GM23338 (cell line): Measurements from ENCODE around the gene DIP2B. TPM values are rescaled to one million over a fixed set of nuclear protein-coding genes. Genes with fewer than 3 reads are reported as not detected.

ENCODE experiments used
- ATAC-seq: fragments of 200-7000 bp; cut with Tn5 transposase; 3 replicates; pipeline ENCODE4 v1.9.1; 2020
- DNase-seq: peaks from one replicate; pipeline ENCODE4 v3.0.0-alpha.2; 2015; ENCODE audit warnings: low spot score
- H2AFZ ChIP-seq: fragments of 200-600 bp; sonication (generic); 2 replicates; pipeline ENCODE4 v1.8.0; 2016; ENCODE audit warnings: antibody characterized with exemption, mild to moderate bottlenecking, moderate library complexity
- H3F3A ChIP-seq: fragments of 200-600 bp; sonication (generic); replicated peaks from 2 replicates; pipeline ENCODE4 v1.8.0; 2017; ENCODE audit warnings: antibody characterized with exemption, mixed run types, low read depth
- H3K27ac ChIP-seq: fragments of 200-600 bp; sonication (generic); 2 replicates; pipeline ENCODE4 v1.6.1; 2016; ENCODE audit warnings: low read depth
- H3K27me3 ChIP-seq: fragments of 200-600 bp; sonication (generic); 2 replicates; pipeline ENCODE4 v1.8.0; 2016; ENCODE audit warnings: mild to moderate bottlenecking, mixed run types, moderate library complexity; ENCODE audit not compliant: insufficient read depth
- H3K36me3 ChIP-seq: fragments of 200-600 bp; sonication (generic); 2 replicates; pipeline ENCODE4 v1.8.0; 2016; ENCODE audit warnings: mild to moderate bottlenecking; ENCODE audit not compliant: insufficient read depth
- H3K4me1 ChIP-seq: fragments of 200-600 bp; sonication (generic); 2 replicates; pipeline ENCODE4 v1.8.0; 2016; ENCODE audit warnings: mild to moderate bottlenecking, moderate library complexity; ENCODE audit not compliant: insufficient read depth
- H3K4me2 ChIP-seq: fragments of 200-600 bp; sonication (generic); 2 replicates; pipeline ENCODE4 v1.7.1; 2017; ENCODE audit warnings: mixed run types
- H3K4me3 ChIP-seq: fragments of 200-600 bp; sonication (generic); 2 replicates; pipeline ENCODE4 v1.6.1; 2016; ENCODE audit warnings: mixed run types
- H3K79me2 ChIP-seq: fragments of 200-600 bp; sonication (generic); replicated peaks from 2 replicates; pipeline ENCODE4 v1.8.0; 2017; ENCODE audit warnings: mild to moderate bottlenecking; ENCODE audit not compliant: insufficient read depth
- H3K9me2 ChIP-seq: fragments of 200-600 bp; sonication (generic); 2 replicates; pipeline ENCODE4 v1.8.0; 2017; ENCODE audit not compliant: insufficient read depth
- H4K20me1 ChIP-seq: fragments of 200-600 bp; sonication (generic); replicated peaks from 2 replicates; pipeline ENCODE4 v1.8.0; 2017; ENCODE audit warnings: mild to moderate bottlenecking; ENCODE audit not compliant: insufficient read depth
- H3K27ac Mint-ChIP-seq: 2 replicates; pipeline ENCODE4 v1.8.0; 2020; ENCODE audit warnings: inconsistent platforms, mild to moderate bottlenecking, moderate library complexity, mixed read lengths
- H3K27me3 Mint-ChIP-seq: 3 replicates; pipeline ENCODE4 v1.8.0; 2022; ENCODE audit warnings: low read depth, mild to moderate bottlenecking, moderate library complexity, mixed read lengths, inconsistent platforms; ENCODE audit not compliant: insufficient read depth, poor library complexity
- H3K36me3 Mint-ChIP-seq: 3 replicates; pipeline ENCODE4 v1.8.0; 2021; ENCODE audit warnings: low read depth, mild to moderate bottlenecking, inconsistent platforms, moderate library complexity, mixed read lengths
- H3K4me1 Mint-ChIP-seq: 3 replicates; pipeline ENCODE4 v1.8.0; 2020; ENCODE audit warnings: mild to moderate bottlenecking, inconsistent platforms, mixed read lengths
- H3K4me3 Mint-ChIP-seq: 3 replicates; pipeline ENCODE4 v1.8.0; 2021; ENCODE audit warnings: moderate library complexity, mild to moderate bottlenecking, inconsistent platforms, mixed read lengths
- H3K9me3 Mint-ChIP-seq: 3 replicates; pipeline ENCODE4 v1.8.0; 2020; ENCODE audit warnings: moderate library complexity, mild to moderate bottlenecking, inconsistent platforms, mixed read lengths
- CREB1 ChIP-seq: fragments of 250-450 bp; sonication (Bioruptor Pico); IDR thresholded peaks from 2 replicates; pipeline ENCODE4 v1.5.0; 2020; ENCODE audit warnings: low read depth, mild to moderate bottlenecking, moderate library complexity
- EZH2phosphoT487 ChIP-seq: fragments of 200-600 bp; sonication (generic); IDR thresholded peaks from one replicate; pipeline ENCODE4 v1.8.1; 2018; ENCODE audit warnings: antibody characterized with exemption; ENCODE audit not compliant: unreplicated experiment
- JUNB ChIP-seq: IDR thresholded peaks from one replicate; pipeline ENCODE4 v1.6.1; 2016; ENCODE audit warnings: antibody characterized with exemption; ENCODE audit not compliant: unreplicated experiment
- NANOG ChIP-seq: IDR thresholded peaks from 2 replicates; pipeline ENCODE4 v1.6.1; 2016; ENCODE audit warnings: antibody characterized with exemption, borderline replicate concordance
- STAT1 ChIP-seq: IDR thresholded peaks from one replicate; pipeline ENCODE4 v1.6.1; 2016; ENCODE audit warnings: antibody characterized with exemption; ENCODE audit not compliant: unreplicated experiment
- ZNF114 ChIP-seq: fragments of 250-450 bp; sonication (Bioruptor Pico); IDR thresholded peaks from 2 replicates; pipeline ENCODE4 v1.5.0; 2020; ENCODE audit warnings: mild to moderate bottlenecking, moderate library complexity
- ZNF331 ChIP-seq: fragments of 250-450 bp; sonication (Bioruptor Pico); IDR thresholded peaks from 2 replicates; pipeline ENCODE4 v1.5.0; 2020; ENCODE audit warnings: low read depth, mild to moderate bottlenecking, moderate library complexity
- polyA plus RNA-seq: library from polyadenylated mRNA; unstranded; fragments of >200 nt; fragmentation: Nextera tagmentation; extraction: Ambion mirVana; gene quantifications from 2 replicates; pipeline ENCODE4 v1.2.1, GENCODE V29; 2016
- total RNA-seq: library from RNA; depleted of rRNA; stranded (reverse); fragments of >200 nt; shearing (Covaris generic); gene quantifications from 2 replicates; pipeline ENCODE4 v1.2.3, GENCODE V29; 2014
- TF ChIP-seq, protein P1 (sequence below): IDR thresholded peaks from 2 replicates; pipeline ENCODE4 v1.6.1; 2016; ENCODE audit warnings: antibody characterized with exemption
- TF ChIP-seq, protein P2 (sequence below): fragments of 250-450 bp; sonication (Bioruptor Pico); IDR thresholded peaks from 2 replicates; pipeline ENCODE4 v1.5.0; 2020; ENCODE audit warnings: mild to moderate bottlenecking, moderate library complexity
- TF ChIP-seq, protein P3 (sequence below), 2 experiments: fragments of 200-600 bp in 1 of 2; sonication (generic) in 1 of 2; conservative IDR thresholded peaks; 2 replicates each; pipeline versions ENCODE4 v1.5.1 to v1.6.1; 2016 to 2017; ENCODE audit warnings: antibody characterized with exemption in 2 of 2, low read depth in 2 of 2, mild to moderate bottlenecking in 2 of 2, moderate library complexity in 1 of 2
- TF ChIP-seq, protein P4 (sequence below): IDR thresholded peaks from one replicate; pipeline ENCODE4 v1.6.1; 2018; ENCODE audit warnings: antibody characterized with exemption; ENCODE audit not compliant: unreplicated experiment

DIP2B gene
- total and polyA plus RNA-seq, 2 experiments from 2014 or later = 8.0 to 36.4 TPM

DNA sequence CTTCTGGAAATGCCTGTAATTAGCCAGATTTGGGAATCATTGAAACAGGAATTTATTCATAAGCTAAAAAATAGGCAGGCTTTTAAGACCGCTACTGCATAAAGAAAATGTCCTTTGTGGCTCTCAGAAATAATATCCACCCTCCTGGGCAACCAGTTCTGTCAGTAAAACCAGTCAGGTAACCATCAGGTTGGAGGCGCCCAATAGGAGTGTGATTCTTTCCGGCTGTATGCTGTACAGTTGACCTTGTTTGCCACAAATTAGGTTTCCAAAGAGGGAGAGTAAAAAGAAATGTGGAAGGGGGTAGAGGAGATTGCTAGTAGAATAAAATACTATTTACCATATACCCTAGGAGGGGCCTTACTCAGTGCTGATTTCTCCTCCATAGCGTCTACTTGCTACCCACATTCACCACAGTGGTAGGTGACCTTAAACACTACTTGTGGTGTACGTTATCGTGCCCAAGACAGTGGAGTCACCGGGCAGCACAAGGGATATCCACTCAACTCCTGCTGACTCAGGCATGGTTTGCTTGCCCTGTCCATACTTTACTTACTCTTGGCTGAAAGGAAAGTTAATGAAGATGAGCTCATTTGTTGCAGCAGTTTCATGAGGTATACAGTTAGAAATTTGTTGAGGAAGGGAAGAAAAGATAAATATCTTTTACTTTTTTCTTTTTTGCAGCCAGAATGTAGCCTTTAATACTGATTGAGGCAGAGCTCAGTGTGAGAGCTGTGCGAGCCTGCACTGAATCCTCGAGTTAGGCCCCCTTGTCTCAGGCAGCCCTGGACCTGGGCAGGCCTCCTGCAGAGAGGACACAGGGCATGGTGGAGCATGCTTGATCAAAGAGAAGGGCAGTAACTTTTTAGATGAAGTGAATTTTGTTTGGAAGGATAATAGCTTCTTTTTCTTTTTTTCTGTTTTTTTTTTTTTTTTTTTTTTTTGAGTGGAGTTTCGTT is 76.7 kb downstream of the DIP2B start:
- Histone ChIP-seq H3K27ac (peak overlapping the region; percentile 47; the same call in 1 of the 2 replicates), H3K4me3 (no peak overlapping the region), H4K20me1 (peaks cover 10% of the 10 kb centered on the region; the same call in 1 of the 2 replicates), H2AFZ (no peak overlapping the region), H3K36me3 (no peaks in the 10 kb centered on the region), H3K4me2 (no peak overlapping the region), H3F3A (no peaks in the 10 kb centered on the region), H3K27me3 (no peaks in the 10 kb centered on the region), H3K9me2 (no peaks in the 10 kb centered on the region), H3K4me1 (peaks cover 30% of the 10 kb centered on the region), H3K79me2 (peaks cover 77% of the 10 kb centered on the region)
- Mint-ChIP-seq H3K27me3 (no peaks in the 10 kb centered on the region), H3K4me3 (no peak overlapping the region), H3K27ac (no peak overlapping the region; the same call in 1 of the 2 replicates), H3K36me3 (no peaks in the 10 kb centered on the region), H3K4me1 (peaks cover 19% of the 10 kb centered on the region), H3K9me3 (no peaks in the 10 kb centered on the region)
- DNase-seq = no peak
- TF ChIP-seq CREB1 (CRISPR knock-in tag) (no peak), ZNF331 (no peak), NANOG (no peak), ZNF114 (CRISPR knock-in tag) (no peak), STAT1 (no peak), JUNB (no peak), EZH2phosphoT487 (no peak)
- TF ChIP-seq, protein P1, sequence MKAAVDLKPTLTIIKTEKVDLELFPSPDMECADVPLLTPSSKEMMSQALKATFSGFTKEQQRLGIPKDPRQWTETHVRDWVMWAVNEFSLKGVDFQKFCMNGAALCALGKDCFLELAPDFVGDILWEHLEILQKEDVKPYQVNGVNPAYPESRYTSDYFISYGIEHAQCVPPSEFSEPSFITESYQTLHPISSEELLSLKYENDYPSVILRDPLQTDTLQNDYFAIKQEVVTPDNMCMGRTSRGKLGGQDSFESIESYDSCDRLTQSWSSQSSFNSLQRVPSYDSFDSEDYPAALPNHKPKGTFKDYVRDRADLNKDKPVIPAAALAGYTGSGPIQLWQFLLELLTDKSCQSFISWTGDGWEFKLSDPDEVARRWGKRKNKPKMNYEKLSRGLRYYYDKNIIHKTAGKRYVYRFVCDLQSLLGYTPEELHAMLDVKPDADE = no peak
- TF ChIP-seq, protein P2, sequence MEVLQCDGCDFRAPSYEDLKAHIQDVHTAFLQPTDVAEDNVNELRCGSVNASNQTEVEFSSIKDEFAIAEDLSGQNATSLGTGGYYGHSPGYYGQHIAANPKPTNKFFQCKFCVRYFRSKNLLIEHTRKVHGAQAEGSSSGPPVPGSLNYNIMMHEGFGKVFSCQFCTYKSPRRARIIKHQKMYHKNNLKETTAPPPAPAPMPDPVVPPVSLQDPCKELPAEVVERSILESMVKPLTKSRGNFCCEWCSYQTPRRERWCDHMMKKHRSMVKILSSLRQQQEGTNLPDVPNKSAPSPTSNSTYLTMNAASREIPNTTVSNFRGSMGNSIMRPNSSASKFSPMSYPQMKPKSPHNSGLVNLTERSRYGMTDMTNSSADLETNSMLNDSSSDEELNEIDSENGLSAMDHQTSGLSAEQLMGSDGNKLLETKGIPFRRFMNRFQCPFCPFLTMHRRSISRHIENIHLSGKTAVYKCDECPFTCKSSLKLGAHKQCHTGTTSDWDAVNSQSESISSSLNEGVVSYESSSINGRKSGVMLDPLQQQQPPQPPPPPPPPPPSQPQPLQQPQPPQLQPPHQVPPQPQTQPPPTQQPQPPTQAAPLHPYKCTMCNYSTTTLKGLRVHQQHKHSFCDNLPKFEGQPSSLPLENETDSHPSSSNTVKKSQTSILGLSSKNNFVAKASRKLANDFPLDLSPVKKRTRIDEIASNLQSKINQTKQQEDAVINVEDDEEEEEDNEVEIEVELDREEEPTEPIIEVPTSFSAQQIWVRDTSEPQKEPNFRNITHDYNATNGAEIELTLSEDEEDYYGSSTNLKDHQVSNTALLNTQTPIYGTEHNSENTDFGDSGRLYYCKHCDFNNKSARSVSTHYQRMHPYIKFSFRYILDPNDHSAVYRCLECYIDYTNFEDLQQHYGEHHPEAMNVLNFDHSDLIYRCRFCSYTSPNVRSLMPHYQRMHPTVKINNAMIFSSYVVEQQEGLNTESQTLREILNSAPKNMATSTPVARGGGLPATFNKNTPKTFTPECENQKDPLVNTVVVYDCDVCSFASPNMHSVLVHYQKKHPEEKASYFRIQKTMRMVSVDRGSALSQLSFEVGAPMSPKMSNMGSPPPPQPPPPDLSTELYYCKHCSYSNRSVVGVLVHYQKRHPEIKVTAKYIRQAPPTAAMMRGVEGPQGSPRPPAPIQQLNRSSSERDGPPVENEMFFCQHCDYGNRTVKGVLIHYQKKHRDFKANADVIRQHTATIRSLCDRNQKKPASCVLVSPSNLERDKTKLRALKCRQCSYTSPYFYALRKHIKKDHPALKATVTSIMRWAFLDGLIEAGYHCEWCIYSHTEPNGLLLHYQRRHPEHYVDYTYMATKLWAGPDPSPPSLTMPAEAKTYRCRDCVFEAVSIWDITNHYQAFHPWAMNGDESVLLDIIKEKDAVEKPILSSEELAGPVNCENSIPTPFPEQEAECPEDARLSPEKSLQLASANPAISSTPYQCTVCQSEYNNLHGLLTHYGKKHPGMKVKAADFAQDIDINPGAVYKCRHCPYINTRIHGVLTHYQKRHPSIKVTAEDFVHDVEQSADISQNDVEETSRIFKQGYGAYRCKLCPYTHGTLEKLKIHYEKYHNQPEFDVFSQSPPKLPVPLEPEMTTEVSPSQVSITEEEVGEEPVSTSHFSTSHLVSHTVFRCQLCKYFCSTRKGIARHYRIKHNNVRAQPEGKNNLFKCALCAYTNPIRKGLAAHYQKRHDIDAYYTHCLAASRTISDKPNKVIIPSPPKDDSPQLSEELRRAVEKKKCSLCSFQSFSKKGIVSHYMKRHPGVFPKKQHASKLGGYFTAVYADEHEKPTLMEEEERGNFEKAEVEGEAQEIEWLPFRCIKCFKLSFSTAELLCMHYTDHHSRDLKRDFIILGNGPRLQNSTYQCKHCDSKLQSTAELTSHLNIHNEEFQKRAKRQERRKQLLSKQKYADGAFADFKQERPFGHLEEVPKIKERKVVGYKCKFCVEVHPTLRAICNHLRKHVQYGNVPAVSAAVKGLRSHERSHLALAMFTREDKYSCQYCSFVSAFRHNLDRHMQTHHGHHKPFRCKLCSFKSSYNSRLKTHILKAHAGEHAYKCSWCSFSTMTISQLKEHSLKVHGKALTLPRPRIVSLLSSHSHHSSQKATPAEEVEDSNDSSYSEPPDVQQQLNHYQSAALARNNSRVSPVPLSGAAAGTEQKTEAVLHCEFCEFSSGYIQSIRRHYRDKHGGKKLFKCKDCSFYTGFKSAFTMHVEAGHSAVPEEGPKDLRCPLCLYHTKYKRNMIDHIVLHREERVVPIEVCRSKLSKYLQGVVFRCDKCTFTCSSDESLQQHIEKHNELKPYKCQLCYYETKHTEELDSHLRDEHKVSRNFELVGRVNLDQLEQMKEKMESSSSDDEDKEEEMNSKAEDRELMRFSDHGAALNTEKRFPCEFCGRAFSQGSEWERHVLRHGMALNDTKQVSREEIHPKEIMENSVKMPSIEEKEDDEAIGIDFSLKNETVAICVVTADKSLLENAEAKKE = no peak
- TF ChIP-seq, protein P3, sequence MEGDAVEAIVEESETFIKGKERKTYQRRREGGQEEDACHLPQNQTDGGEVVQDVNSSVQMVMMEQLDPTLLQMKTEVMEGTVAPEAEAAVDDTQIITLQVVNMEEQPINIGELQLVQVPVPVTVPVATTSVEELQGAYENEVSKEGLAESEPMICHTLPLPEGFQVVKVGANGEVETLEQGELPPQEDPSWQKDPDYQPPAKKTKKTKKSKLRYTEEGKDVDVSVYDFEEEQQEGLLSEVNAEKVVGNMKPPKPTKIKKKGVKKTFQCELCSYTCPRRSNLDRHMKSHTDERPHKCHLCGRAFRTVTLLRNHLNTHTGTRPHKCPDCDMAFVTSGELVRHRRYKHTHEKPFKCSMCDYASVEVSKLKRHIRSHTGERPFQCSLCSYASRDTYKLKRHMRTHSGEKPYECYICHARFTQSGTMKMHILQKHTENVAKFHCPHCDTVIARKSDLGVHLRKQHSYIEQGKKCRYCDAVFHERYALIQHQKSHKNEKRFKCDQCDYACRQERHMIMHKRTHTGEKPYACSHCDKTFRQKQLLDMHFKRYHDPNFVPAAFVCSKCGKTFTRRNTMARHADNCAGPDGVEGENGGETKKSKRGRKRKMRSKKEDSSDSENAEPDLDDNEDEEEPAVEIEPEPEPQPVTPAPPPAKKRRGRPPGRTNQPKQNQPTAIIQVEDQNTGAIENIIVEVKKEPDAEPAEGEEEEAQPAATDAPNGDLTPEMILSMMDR (conservative IDR thresholded peaks at IDR 0.05; ENCODE audit: low read depth in 2 of 2) = no peak
- TF ChIP-seq, protein P4, sequence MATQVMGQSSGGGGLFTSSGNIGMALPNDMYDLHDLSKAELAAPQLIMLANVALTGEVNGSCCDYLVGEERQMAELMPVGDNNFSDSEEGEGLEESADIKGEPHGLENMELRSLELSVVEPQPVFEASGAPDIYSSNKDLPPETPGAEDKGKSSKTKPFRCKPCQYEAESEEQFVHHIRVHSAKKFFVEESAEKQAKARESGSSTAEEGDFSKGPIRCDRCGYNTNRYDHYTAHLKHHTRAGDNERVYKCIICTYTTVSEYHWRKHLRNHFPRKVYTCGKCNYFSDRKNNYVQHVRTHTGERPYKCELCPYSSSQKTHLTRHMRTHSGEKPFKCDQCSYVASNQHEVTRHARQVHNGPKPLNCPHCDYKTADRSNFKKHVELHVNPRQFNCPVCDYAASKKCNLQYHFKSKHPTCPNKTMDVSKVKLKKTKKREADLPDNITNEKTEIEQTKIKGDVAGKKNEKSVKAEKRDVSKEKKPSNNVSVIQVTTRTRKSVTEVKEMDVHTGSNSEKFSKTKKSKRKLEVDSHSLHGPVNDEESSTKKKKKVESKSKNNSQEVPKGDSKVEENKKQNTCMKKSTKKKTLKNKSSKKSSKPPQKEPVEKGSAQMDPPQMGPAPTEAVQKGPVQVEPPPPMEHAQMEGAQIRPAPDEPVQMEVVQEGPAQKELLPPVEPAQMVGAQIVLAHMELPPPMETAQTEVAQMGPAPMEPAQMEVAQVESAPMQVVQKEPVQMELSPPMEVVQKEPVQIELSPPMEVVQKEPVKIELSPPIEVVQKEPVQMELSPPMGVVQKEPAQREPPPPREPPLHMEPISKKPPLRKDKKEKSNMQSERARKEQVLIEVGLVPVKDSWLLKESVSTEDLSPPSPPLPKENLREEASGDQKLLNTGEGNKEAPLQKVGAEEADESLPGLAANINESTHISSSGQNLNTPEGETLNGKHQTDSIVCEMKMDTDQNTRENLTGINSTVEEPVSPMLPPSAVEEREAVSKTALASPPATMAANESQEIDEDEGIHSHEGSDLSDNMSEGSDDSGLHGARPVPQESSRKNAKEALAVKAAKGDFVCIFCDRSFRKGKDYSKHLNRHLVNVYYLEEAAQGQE = no peak
- peak; percentile 71 for ATAC-seq
